SK-N-MC (cell line): ENCODE results near the gene ABCD1.

Source experiments
- DNase-seq: peaks from one replicate; pipeline ENCODE4 v3.0.0-alpha.2; 2011; ENCODE audit warnings: low read depth, low spot score
- H3K27ac ChIP-seq: fragments of 200-600 bp; sonication (generic); 2 replicates; pipeline ENCODE4 v1.5.1; 2016; ENCODE audit warnings: mixed run types
- H3K36me3 ChIP-seq: fragments of 200-600 bp; sonication (generic); 2 replicates; pipeline ENCODE4 v1.6.1; 2017; ENCODE audit warnings: antibody characterized with exemption, low read length, mixed read lengths; ENCODE audit not compliant: insufficient read depth
- H3K4me3 ChIP-seq: fragments of 200-600 bp; sonication (generic); 2 replicates; pipeline ENCODE4 v1.5.1; 2016
- H3K9ac ChIP-seq: fragments of 200-600 bp; sonication (generic); 2 replicates; pipeline ENCODE4 v1.8.0; 2017; ENCODE audit warnings: mixed run types, mixed read lengths; ENCODE audit not compliant: insufficient read length
- H3K9me3 ChIP-seq: fragments of 200-600 bp; sonication (generic); 2 replicates; pipeline ENCODE4 v1.6.1; 2017; ENCODE audit warnings: low read depth, mild to moderate bottlenecking, antibody characterized with exemption, low read length, moderate library complexity, mixed read lengths
- EZH2 ChIP-seq: fragments of 200-600 bp; sonication (generic); IDR thresholded peaks from one replicate; pipeline ENCODE4 v1.6.1; 2017; ENCODE audit warnings: antibody characterized with exemption
- FOXP2 ChIP-seq: optimal IDR thresholded peaks from 2 replicates; pipeline ENCODE3; 2011; ENCODE audit warnings: mild to moderate bottlenecking, moderate library complexity; ENCODE audit not compliant: insufficient read depth; ENCODE audit errors: extremely low read length, control extremely low read depth
- POLR2AphosphoS5 ChIP-seq: IDR thresholded peaks from 2 replicates; pipeline ENCODE4 v1.6.1; 2012; ENCODE audit warnings: mild to moderate bottlenecking, low read depth, low read length, borderline replicate concordance

Gene ABCD1

GRCh38 chrX:153706799-153707198, 17.9 kb upstream of the ABCD1 start:
- no peak overlapping the region for H3K9ac ChIP-seq
- H3K27ac ChIP-seq, result no peak overlapping the region
- TF ChIP-seq POLR2AphosphoS5, result no peak
- TF ChIP-seq EZH2, result no peak
- no peak for TF ChIP-seq FOXP2
- no peak overlapping the region for H3K4me3 ChIP-seq
- DNase-seq, result no peak
- H3K36me3 ChIP-seq, result no peaks in the 10 kb centered on the region; the same call in 1 of the 2 replicates
- no peaks in the 10 kb centered on the region for H3K9me3 ChIP-seq

DNA sequence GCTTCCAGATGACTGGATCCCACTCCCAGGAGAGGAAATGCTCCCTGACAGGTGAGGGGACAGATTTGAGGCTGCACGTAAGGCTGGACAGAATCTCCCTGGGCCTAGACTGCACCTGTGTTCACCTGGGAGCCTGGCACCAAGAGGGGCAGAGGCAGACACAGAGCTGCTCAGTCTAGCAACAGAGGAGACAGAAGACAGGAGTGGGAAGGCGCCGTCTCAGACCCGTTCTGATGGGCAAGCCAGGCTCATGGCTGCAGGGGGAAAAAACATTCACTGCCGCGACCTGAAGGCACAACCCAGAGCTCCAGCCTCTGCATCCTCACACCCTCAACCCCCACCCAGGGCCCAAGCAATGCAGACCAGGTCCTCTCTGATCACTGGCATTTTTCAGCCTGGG, 17.2 kb upstream of the ABCD1 start:
- H3K27ac ChIP-seq, result no peak overlapping the region
- no peak overlapping the region for H3K4me3 ChIP-seq
- no peak for TF ChIP-seq FOXP2
- TF ChIP-seq POLR2AphosphoS5, result no peak
- TF ChIP-seq EZH2, result no peak
- no peak for DNase-seq
- no peak overlapping the region for H3K9ac ChIP-seq
- H3K36me3 ChIP-seq, result no peaks in the 10 kb centered on the region; the same call in 1 of the 2 replicates
- no peaks in the 10 kb centered on the region for H3K9me3 ChIP-seq

DNA sequence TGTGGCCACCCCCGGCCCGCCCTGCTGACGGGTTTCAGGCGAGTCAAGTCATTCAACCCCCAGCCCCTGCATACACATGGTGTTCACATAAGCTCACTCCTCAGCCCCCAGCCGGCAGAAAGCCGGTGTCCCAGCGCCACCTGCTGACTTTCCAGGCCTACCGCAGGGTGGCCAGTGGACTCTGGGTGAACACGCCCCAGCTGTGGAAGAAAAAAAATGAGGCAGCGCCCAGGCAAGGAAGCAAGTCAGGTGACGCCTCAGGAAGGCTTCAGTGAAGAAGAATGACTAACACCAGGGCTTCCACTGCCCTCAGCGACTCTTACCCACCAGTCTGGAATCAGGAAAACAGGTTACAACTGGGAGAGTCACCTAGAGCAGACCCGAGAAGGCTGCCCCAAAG, 16.2 kb upstream of the ABCD1 start:
- no peak for DNase-seq
- no peaks in the 10 kb centered on the region; the same call in 1 of the 2 replicates for H3K36me3 ChIP-seq
- no peak overlapping the region for H3K27ac ChIP-seq
- TF ChIP-seq POLR2AphosphoS5 (no peak), EZH2 (no peak), FOXP2 (no peak)
- no peak overlapping the region for H3K9ac ChIP-seq
- H3K9me3 ChIP-seq, result no peaks in the 10 kb centered on the region
- H3K4me3 ChIP-seq, result no peak overlapping the region

DNA sequence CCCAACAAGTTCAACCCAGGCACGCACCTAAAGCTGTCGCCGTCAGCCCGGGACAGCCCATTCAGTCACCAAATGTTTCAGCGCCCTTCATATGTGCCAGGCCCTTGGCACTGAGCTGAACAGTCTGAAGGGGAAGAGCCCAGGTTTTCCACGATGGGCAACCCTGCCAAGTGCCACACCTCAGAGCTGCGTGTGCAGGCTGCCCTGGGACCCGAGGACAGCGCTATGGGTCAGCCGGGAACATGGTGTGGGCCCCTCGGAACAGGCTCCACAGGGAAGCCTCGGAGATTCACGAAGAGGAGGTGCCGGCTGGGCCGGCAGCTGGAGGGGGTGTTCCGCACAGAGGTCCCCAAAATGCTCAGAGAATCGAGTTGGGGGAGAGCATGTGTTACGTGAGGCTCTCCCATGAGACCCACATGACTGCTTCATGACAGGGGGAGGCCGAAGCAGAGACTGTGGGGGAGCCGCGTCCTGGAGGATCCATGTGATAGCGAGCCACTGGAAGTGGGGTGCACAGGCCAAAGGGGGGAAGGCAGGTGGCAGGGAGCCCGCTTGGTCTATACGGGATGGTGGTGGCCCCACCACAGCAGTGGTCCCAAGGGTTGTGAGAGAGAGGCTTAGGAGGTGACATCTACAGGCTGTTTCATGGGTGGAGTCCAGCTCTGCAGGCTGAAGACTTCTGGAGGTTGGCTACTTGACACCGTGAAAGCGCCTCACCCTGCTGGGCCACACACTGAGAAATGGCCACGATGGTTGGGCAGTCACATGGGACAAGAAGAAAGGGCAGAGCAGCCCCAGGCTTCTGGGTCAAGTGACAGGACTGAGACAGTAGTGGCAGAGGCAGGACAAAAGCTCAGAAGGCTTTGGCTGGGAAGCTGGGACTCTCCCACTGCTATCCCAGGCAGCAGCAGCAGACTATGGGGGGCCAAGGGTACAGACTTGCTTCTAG, 14.7 kb upstream of the ABCD1 start:
- H3K9me3 ChIP-seq, result no peaks in the 10 kb centered on the region
- peaks cover 9% of the 10 kb centered on the region; the same call in 1 of the 2 replicates for H3K36me3 ChIP-seq
- no peak overlapping the region for H3K9ac ChIP-seq
- DNase-seq, result no peak
- no peak overlapping the region for H3K4me3 ChIP-seq
- H3K27ac ChIP-seq, result no peak overlapping the region
- no peak for TF ChIP-seq FOXP2
- TF ChIP-seq EZH2, result no peak
- TF ChIP-seq POLR2AphosphoS5, result no peak

GRCh38 chrX:153714256-153714655, 10.4 kb upstream of the ABCD1 start:
- Histone ChIP-seq H3K4me3 (no peak overlapping the region), H3K36me3 (peaks cover 16% of the 10 kb centered on the region), H3K27ac (no peak overlapping the region), H3K9me3 (no peaks in the 10 kb centered on the region), H3K9ac (no peak overlapping the region)
- DNase-seq, result no peak
- TF ChIP-seq POLR2AphosphoS5 (no peak), FOXP2 (no peak), EZH2 (no peak)

DNA sequence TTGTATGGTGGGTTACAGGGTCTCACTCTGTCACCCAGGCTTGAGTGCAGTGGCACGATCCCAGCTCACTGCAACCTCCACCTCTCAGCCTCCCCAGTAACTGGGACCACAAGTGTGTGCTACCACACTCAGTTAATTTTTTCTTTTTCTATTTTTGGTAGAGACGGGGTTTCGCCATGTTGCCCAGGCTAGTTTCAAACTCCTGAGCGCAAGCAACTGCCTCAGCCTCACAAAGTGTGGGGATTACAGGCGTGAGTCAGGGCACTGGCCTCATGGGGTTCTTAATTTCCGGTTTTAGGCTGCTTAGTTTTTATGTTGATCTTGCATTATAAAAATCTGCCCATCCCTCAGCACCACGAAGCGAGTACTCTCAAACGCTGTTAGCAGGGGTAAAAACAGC, 7.2 kb upstream of the ABCD1 start:
- Histone ChIP-seq H3K36me3 (peaks cover 40% of the 10 kb centered on the region), H3K9ac (no peak overlapping the region)

DNA sequence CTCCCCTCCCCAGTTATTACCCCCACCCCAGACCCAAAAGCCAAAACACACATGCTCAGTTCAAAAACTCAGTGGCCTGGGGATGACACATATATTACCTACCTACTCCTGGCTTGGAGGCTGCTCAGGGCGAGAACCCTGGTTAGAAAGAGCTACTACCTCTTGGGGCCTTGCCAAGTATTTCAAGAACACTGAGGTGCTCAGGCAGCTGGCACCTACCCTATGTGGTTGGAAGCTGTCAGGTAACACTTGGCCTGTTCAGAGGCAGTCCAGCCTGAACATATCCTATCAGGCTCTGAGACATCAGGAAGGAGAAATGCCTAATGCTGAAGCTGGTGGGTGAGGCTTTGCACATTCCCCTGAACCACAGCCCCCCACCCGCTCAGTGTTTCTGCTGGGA, 5.4 kb upstream of the ABCD1 start:
- TF ChIP-seq POLR2AphosphoS5 (no peak), EZH2 (no peak), FOXP2 (no peak)
- peaks cover 42% of the 10 kb centered on the region for H3K36me3 ChIP-seq
- no peak overlapping the region for H3K27ac ChIP-seq
- H3K9me3 ChIP-seq, result no peaks in the 10 kb centered on the region
- H3K4me3 ChIP-seq, result no peak overlapping the region
- no peak overlapping the region for H3K9ac ChIP-seq
- no peak for DNase-seq

More for the DNA sequence above, 7.2 kb upstream of the ABCD1 start:
- TF ChIP-seq POLR2AphosphoS5 (no peak), FOXP2 (no peak), EZH2 (no peak)
- Histone ChIP-seq H3K9me3 (no peaks in the 10 kb centered on the region), H3K27ac (no peak overlapping the region), H3K4me3 (no peak overlapping the region)
- no peak for DNase-seq

DNA sequence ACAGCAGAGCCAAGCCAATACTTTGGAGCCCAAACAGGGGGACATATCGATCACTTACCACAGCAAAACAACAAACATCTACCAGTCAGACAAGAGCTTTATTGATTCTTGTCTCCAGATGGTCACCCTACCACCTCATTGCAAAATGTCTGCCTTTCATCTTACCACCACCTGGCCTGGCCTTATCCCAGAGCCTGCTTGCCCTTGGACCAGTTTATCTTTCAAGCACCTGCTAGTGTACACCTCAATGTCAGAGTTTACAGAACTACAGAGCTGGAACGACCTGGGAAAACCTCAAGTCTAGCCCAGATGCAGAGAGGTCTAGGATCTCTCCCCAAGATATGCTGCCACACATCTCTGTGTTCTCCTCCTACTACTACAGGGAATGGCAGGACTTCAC, 5.0 kb upstream of the ABCD1 start:
- no peak for DNase-seq
- Histone ChIP-seq H3K4me3 (no peak overlapping the region), H3K9ac (no peak overlapping the region), H3K9me3 (no peaks in the 10 kb centered on the region), H3K27ac (no peak overlapping the region), H3K36me3 (peaks cover 37% of the 10 kb centered on the region)
- TF ChIP-seq POLR2AphosphoS5 (no peak), FOXP2 (no peak), EZH2 (no peak)
